ENCODE results near the gene ARSB. TPM values are rescaled to one million over a fixed set of nuclear protein-coding genes. Genes with fewer than 3 reads are reported as not detected.

The ARSB gene
- total RNA-seq, 1 donor from 2014 or later = 12.4 TPM

Other genes with a start within 250 kb of the ARSB start
- gene DMGDH, start 84.4 kb upstream of the ARSB start, total RNA-seq = not detected in 2 replicates
- gene BHMT2, start 84.5 kb upstream of the ARSB start, total RNA-seq = not detected in 2 replicates
- not detected in 2 replicates for gene BHMT, start 126.5 kb upstream of the ARSB start, total RNA-seq

Measured in activated CD4-positive, alpha-beta T cell treated with anti-CD3 and anti-CD28 coated beads, Interleukin-2, amount 10 ng/mL, durations not matched to agents 24 days and 14 days (primary cell).